GM12892 (cell line): Measurements from ENCODE around the gene LARP6.

Source experiments
- POLR2A ChIP-seq: IDR thresholded peaks from 2 replicates; pipeline ENCODE4 v1.6.1; 2011; ENCODE audit warnings: low read depth, low read length, control low read depth
- POLR2AphosphoS5 ChIP-seq: IDR thresholded peaks from 2 replicates; pipeline ENCODE4 v1.6.1; 2011; ENCODE audit warnings: low read depth, low read length, control low read depth
- TAF1 ChIP-seq: IDR thresholded peaks from 2 replicates; pipeline ENCODE4 v1.6.1; 2011; ENCODE audit warnings: low read depth, mild to moderate bottlenecking, control low read depth, low read length, borderline replicate concordance

GRCh38 chr15:70833422-70833821 lies 20.5 kb downstream of the LARP6 start:
- TF ChIP-seq POLR2A (no peak), TAF1 (no peak), POLR2AphosphoS5 (no peak)
